ENCODE measurements around the gene DHX36.

Gene DHX36

GRCh38 chr3:154274348-154274747 lies 49.9 kb downstream of the DHX36 start:
- no peak for TF ChIP-seq CTCF (IDR thresholded peaks at IDR 0.05; ENCODE audit: low read depth, low read length, missing control alignments)
- no peak for DNase-seq (ENCODE audit: extremely low read depth, low read depth)
- no peak overlapping the region for H3K4me3 ChIP-seq (replicated peaks; ENCODE audit: low read depth, low read length)

GRCh38 chr3:154273381-154273780 lies 50.9 kb downstream of the DHX36 start:
- no peak overlapping the region for H3K4me3 ChIP-seq (replicated peaks; ENCODE audit: low read depth, low read length)
- DNase-seq (ENCODE audit: extremely low read depth, low read depth) = no peak
- TF ChIP-seq CTCF (IDR thresholded peaks at IDR 0.05; ENCODE audit: low read depth, low read length, missing control alignments) = no peak

- TF ChIP-seq CTCF (IDR thresholded peaks at IDR 0.05; ENCODE audit: low read depth, low read length, missing control alignments) = no peak
- H3K4me3 ChIP-seq (replicated peaks; ENCODE audit: low read depth, low read length) = no peak overlapping the region
- DNase-seq (ENCODE audit: extremely low read depth, low read depth) = no peak
These were observed 69.8 kb downstream of the DHX36 start for GRCh38 chr3:154254527-154254926.

- no peak overlapping the region for H3K4me3 ChIP-seq (replicated peaks; ENCODE audit: low read depth, low read length)
- DNase-seq (ENCODE audit: extremely low read depth, low read depth) = peak; percentile 68
- peak; percentile 91 for TF ChIP-seq CTCF (IDR thresholded peaks at IDR 0.05; ENCODE audit: low read depth, low read length, missing control alignments)
These were observed 71.3 kb downstream of the DHX36 start for GRCh38 chr3:154252759-154253638.

- no peak for DNase-seq (ENCODE audit: extremely low read depth, low read depth)
- no peak for TF ChIP-seq CTCF (IDR thresholded peaks at IDR 0.05; ENCODE audit: low read depth, low read length, missing control alignments)
- no peak overlapping the region for H3K4me3 ChIP-seq (replicated peaks; ENCODE audit: low read depth, low read length)
These were observed 72.7 kb downstream of the DHX36 start for GRCh38 chr3:154251610-154252009.

- H3K4me3 ChIP-seq (replicated peaks; ENCODE audit: low read depth, low read length) = no peak overlapping the region
- DNase-seq (ENCODE audit: extremely low read depth, low read depth) = no peak
- TF ChIP-seq CTCF (IDR thresholded peaks at IDR 0.05; ENCODE audit: low read depth, low read length, missing control alignments) = no peak
These were observed 74.0 kb downstream of the DHX36 start for GRCh38 chr3:154250291-154250690.

Measured in HFF-Myc (cell line).